NB4 (cell line): ENCODE results near the gene NBEAL1.
A peak's percentile ranks its signal among the peaks of the same experiment; 100 is the strongest.
"Not testable (repeated sequence)": the region's sequence is repeated elsewhere in the genome, so short reads cannot be mapped to it uniquely, and the experiment has no call there.

Experiments used
- DNase-seq: peaks from one replicate; pipeline ENCODE4 v3.0.0; 2010; ENCODE audit warnings: low read depth
- H3K4me3 ChIP-seq: one replicate; pipeline ENCODE4 v1.5.1; 2011; ENCODE audit warnings: mild to moderate bottlenecking, low read depth, low read length, moderate library complexity
- MAX ChIP-seq: IDR thresholded peaks from 2 replicates; pipeline ENCODE4 v1.6.1; 2011; ENCODE audit warnings: low read depth, low read length
- MYC ChIP-seq: IDR thresholded peaks from 2 replicates; pipeline ENCODE4 v1.6.1; 2011; ENCODE audit warnings: low read depth, low read length
- POLR2A ChIP-seq: IDR thresholded peaks from 2 replicates; pipeline ENCODE4 v1.6.1; 2011; ENCODE audit warnings: mild to moderate bottlenecking; ENCODE audit not compliant: insufficient read length; ENCODE audit errors: extremely low read depth
- TF ChIP-seq, protein P1 (sequence below): IDR thresholded peaks from one replicate; pipeline ENCODE4 v1.5.1; 2012; ENCODE audit warnings: low read depth, low read length

The NBEAL1 gene

DNA sequence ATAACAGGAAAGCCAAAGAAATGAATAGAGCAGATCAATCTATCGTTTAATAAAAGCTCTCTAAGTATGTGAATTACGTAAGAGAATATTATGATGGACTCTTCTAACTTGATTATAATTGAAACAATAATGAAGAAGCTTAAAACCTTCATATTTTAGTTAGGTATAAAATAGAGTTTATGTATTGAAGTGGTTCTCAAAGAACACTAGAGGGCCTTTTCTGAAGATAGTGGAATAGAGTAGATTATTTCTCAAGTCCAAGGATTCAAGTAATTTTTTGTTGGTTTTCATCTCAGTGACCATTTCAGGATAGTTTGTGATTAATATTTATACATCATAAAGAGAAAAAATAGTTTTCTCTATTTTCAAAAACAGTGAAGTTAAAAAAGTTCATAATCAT is 97.7 kb downstream of the NBEAL1 start:
- DNase-seq, result no peak
- TF ChIP-seq, protein P1, sequence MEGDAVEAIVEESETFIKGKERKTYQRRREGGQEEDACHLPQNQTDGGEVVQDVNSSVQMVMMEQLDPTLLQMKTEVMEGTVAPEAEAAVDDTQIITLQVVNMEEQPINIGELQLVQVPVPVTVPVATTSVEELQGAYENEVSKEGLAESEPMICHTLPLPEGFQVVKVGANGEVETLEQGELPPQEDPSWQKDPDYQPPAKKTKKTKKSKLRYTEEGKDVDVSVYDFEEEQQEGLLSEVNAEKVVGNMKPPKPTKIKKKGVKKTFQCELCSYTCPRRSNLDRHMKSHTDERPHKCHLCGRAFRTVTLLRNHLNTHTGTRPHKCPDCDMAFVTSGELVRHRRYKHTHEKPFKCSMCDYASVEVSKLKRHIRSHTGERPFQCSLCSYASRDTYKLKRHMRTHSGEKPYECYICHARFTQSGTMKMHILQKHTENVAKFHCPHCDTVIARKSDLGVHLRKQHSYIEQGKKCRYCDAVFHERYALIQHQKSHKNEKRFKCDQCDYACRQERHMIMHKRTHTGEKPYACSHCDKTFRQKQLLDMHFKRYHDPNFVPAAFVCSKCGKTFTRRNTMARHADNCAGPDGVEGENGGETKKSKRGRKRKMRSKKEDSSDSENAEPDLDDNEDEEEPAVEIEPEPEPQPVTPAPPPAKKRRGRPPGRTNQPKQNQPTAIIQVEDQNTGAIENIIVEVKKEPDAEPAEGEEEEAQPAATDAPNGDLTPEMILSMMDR, result no peak
- no peak for TF ChIP-seq MYC
- TF ChIP-seq MAX, result no peak
- no peak for TF ChIP-seq POLR2A
- H3K4me3 ChIP-seq, result no peak overlapping the region

- not testable (repeated sequence) for H3K4me3 ChIP-seq, DNase-seq
Measured at GRCh38 chr2:203115201-203115700, 100.6 kb downstream of the NBEAL1 start.

DNA sequence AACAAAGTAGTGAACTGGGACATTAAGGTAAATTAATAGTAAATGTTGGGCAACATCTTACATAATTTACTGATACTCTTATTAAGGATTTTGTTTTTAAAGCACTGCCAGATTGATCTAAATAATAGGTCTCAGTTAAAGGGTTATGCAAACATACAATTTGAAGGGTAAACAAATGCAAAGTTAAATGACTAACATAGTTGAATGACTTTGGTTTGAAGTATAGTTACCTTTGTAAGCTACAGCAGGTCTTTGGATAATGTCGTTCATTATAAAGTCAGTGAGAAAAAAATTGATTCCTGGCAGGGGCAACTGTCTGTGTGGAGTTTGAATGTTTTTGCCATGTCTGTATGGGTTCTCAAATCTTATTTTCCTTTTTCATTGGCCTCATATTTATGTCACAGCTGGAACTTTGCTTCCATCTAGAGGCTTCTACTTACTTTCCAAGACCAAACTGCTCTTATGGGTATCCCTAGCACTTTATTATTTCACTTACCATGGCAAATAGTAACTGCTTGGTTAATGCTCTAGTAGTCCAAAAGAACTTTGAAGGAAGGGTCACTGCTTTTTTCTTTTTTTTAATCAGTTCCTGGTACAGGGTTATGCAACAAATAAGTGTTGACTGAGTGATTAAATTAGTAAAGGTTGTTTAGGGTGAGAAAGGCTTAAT is 107.8 kb downstream of the NBEAL1 start:
- TF ChIP-seq POLR2A, result no peak
- TF ChIP-seq MAX, result no peak
- TF ChIP-seq MYC, result no peak
- TF ChIP-seq, protein P1, result no peak
- DNase-seq, result peak; percentile 41
- no peak overlapping the region for H3K4me3 ChIP-seq

GRCh38 chr2:203126996-203127395 is 112.3 kb downstream of the NBEAL1 start:
- H3K4me3 ChIP-seq, result no peak overlapping the region
- no peak for DNase-seq
- no peak for TF ChIP-seq MYC
- no peak for TF ChIP-seq MAX
- TF ChIP-seq, protein P1, result no peak
- no peak for TF ChIP-seq POLR2A

GRCh38 chr2:203135105-203135504 is 120.4 kb downstream of the NBEAL1 start:
- no peak for TF ChIP-seq POLR2A
- TF ChIP-seq, protein P1, result no peak
- no peak for TF ChIP-seq MYC
- no peak for TF ChIP-seq MAX

DNA sequence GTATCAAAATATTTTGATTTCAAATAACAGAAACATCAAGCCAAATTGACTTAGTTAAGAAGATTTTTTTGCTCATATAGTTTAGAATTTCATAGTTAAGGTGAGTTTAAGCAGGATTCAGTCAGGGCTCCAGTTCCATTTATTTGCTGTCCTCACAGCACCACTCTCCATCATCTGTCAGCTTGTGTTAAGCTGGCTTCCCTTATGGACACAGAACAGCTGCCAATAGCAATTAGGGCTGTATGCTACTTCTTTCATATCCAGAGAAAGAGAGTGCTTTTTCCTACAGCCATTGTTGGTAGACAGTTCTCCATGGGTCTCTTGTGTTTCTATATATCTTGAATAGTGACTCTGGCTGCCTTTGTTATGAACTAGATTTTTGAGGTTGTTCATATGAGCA is 128.7 kb downstream of the NBEAL1 start:
- DNase-seq, result no peak
- TF ChIP-seq MYC, result no peak
- TF ChIP-seq, protein P1, result no peak
- no peak for TF ChIP-seq POLR2A
- TF ChIP-seq MAX, result no peak
- no peak overlapping the region for H3K4me3 ChIP-seq

More at GRCh38 chr2:203135105-203135504, 120.4 kb downstream of the NBEAL1 start:
- DNase-seq, result no peak
- no peak overlapping the region for H3K4me3 ChIP-seq
